H1 (cell line): ENCODE measurements around the gene SYK. TPM values are rescaled to one million over a fixed set of nuclear protein-coding genes. Genes with fewer than 3 reads are reported as not detected.

Experiments used
- ATF3 ChIP-seq: IDR thresholded peaks from 2 replicates; pipeline ENCODE4 v1.6.1; 2011; ENCODE audit warnings: low read depth, mild to moderate bottlenecking, low read length; ENCODE audit not compliant: insufficient read depth
- CHD1 ChIP-seq: IDR thresholded peaks from 2 replicates; pipeline ENCODE4 v1.6.1; 2012; ENCODE audit warnings: low read depth, low read length, improper control_type of control experiment
- EZH2 ChIP-seq: fragments of 200-600 bp; sonication (generic); IDR thresholded peaks from 2 replicates; pipeline ENCODE4 v1.7.1; 2012; ENCODE audit warnings: low read depth, mild to moderate bottlenecking, moderate library complexity, low read length, inconsistent platforms; ENCODE audit not compliant: severe bottlenecking
- GTF2F1 ChIP-seq: IDR thresholded peaks from 2 replicates; pipeline ENCODE4 v1.6.1; 2012; ENCODE audit warnings: low read depth, low read length, improper control_type of control experiment, borderline replicate concordance
- MAFK ChIP-seq: IDR thresholded peaks from 2 replicates; pipeline ENCODE4 v1.6.1; 2012; ENCODE audit warnings: low read depth, mild to moderate bottlenecking, improper control_type of control experiment, low read length
- TAF1 ChIP-seq: IDR thresholded peaks from 2 replicates; pipeline ENCODE4 v1.6.1; 2011; ENCODE audit warnings: mild to moderate bottlenecking, low read depth, low read length
- polyA plus RNA-seq, 7 experiments: library from polyadenylated mRNA; depleted of rRNA in 3 of 7; stranded (reverse) in 5 of 7; unstranded in 2 of 7; fragments of >200 nt in 5 of 7; fragments of 200-250 nt in 2 of 7; gene quantifications; 1 replicate in 5 of 7; 2 replicates in 1 of 7; 4 replicates in 1 of 7; pipeline versions ENCODE4 v1.2.1 to v1.2.3, GENCODE V29; 2011 to 2013; ENCODE audit warnings: missing spikeins in 2 of 7, mixed read lengths in 2 of 7
- total RNA-seq: library from RNA; stranded (reverse); fragmentation: NEBNext Ultra II Directional; extraction: Animal tissue kit (Norgen Biotek cat#: 25700); gene quantifications from 2 replicates; pipeline ENCODE4 v1.2.1, GENCODE V29; 2021

SYK gene
- total and polyA plus RNA-seq, 2 of the 8 experiments (the other 6 are each of a cell fraction or from before 2014, with no cell fraction given), result 1.5 to 4.4 TPM

GRCh38 chr9:90929626-90930025, 128.0 kb downstream of the SYK start (continued):
- no peak for TF ChIP-seq GTF2F1
- no peak for TF ChIP-seq CHD1
- no peak for TF ChIP-seq ATF3
- no peak for TF ChIP-seq TAF1
- no peak for TF ChIP-seq MAFK
- no peak for TF ChIP-seq EZH2
